Naive thymus-derived CD4-positive, alpha-beta T cell (primary cell): ENCODE results near the gene KIF21B. TPM values are rescaled to one million over a fixed set of nuclear protein-coding genes. Genes with fewer than 3 reads are reported as not detected.

Experiments
- ATAC-seq: fragments of 150-1000 bp; cut with Tn5 transposase; 2 replicates; pipeline ENCODE4 v1.10.0; 2021; ENCODE audit warnings: mild to moderate bottlenecking, moderate library complexity
- CTCF ChIA-PET: fragments of 350-600 bp; sonication (Branson Sonifier 250); formaldehyde crosslinking; loops from one replicate; lab custom pipeline; 2021; ENCODE audit warnings: antibody characterized with exemption; lab: Charles Lee
- POLR2A ChIA-PET: fragments of 350-600 bp; sonication (Branson Sonifier 250); formaldehyde crosslinking; loops from one replicate; lab custom pipeline; 2021; ENCODE audit warnings: antibody characterized with exemption, inconsistent platforms; lab: Charles Lee
- DNase-seq, 9 donors: peaks; one replicate each; pipeline versions ENCODE4 v3.0.0 to v3.0.0-alpha.2; 2020 to 2022; ENCODE audit warnings: mixed read lengths in 1 of 9
- H3K27ac ChIP-seq: one replicate; pipeline ENCODE4 v1.7.0; 2013; ENCODE audit warnings: mild to moderate bottlenecking, low read depth, low read length, moderate library complexity
- H3K27me3 ChIP-seq, 2 donors: one replicate each; pipeline ENCODE4 v1.7.0; 2013; ENCODE audit warnings: low read length in 2 of 2, mild to moderate bottlenecking in 2 of 2, moderate library complexity in 2 of 2; ENCODE audit not compliant: control insufficient read depth in 2 of 2, insufficient read depth in 2 of 2
- H3K36me3 ChIP-seq, 3 experiments: 1 replicate in 2 of 3; 2 replicates in 1 of 3; pipeline ENCODE4 v1.7.0; 2013; ENCODE audit warnings: low read length in 3 of 3, mild to moderate bottlenecking in 3 of 3, moderate library complexity in 1 of 3; ENCODE audit not compliant: insufficient read depth in 3 of 3, control insufficient read depth in 2 of 3
- H3K4me1 ChIP-seq, 2 donors: one replicate each; pipeline ENCODE4 v1.7.0; 2013; ENCODE audit warnings: low read length in 2 of 2, mild to moderate bottlenecking in 2 of 2, moderate library complexity in 1 of 2; ENCODE audit not compliant: control insufficient read depth in 2 of 2, insufficient read depth in 2 of 2
- H3K4me3 ChIP-seq: 2 replicates; pipeline ENCODE4 v1.7.0; 2013; ENCODE audit warnings: mild to moderate bottlenecking, low read length
- H3K9me3 ChIP-seq, 3 experiments: 1 replicate in 2 of 3; 2 replicates in 1 of 3; pipeline ENCODE4 v1.7.0; 2013; ENCODE audit warnings: low read length in 3 of 3; ENCODE audit not compliant: control insufficient read depth in 2 of 3
- H3K27ac Mint-ChIP-seq, 9 donors: one replicate each; pipeline ENCODE4 v1.8.0; 2020 to 2022; ENCODE audit warnings: mixed read lengths in 9 of 9, mild to moderate bottlenecking in 8 of 9, moderate library complexity in 5 of 9, inconsistent platforms in 2 of 9
- H3K27me3 Mint-ChIP-seq, 5 donors: one replicate each; pipeline ENCODE4 v1.8.0; 2021 to 2022; ENCODE audit warnings: mixed read lengths in 5 of 5, mild to moderate bottlenecking in 1 of 5
- H3K36me3 Mint-ChIP-seq, 5 donors: one replicate each; pipeline ENCODE4 v1.8.0; 2020 to 2022; ENCODE audit warnings: mixed read lengths in 5 of 5, mild to moderate bottlenecking in 3 of 5, inconsistent platforms in 1 of 5
- H3K4me1 Mint-ChIP-seq, 7 donors: one replicate each; pipeline ENCODE4 v1.8.0; 2020 to 2022; ENCODE audit warnings: mixed read lengths in 7 of 7, mild to moderate bottlenecking in 3 of 7, inconsistent platforms in 1 of 7
- H3K4me3 Mint-ChIP-seq, 10 donors: one replicate each; pipeline ENCODE4 v1.8.0; 2020 to 2022; ENCODE audit warnings: mild to moderate bottlenecking in 10 of 10, mixed read lengths in 10 of 10, moderate library complexity in 6 of 10, inconsistent platforms in 2 of 10
- H3K9me3 Mint-ChIP-seq, 11 donors: one replicate each; pipeline ENCODE4 v1.8.0; 2020 to 2022; ENCODE audit warnings: mixed read lengths in 11 of 11, mild to moderate bottlenecking in 4 of 11, inconsistent platforms in 1 of 11, moderate library complexity in 1 of 11
- intact Hi-C, 2 donors: fragments of 100-400 bp; cut with micrococcal nuclease; formaldehyde crosslinking; loops; one replicate each; pipeline ENCODE4 v1.15.1; 2023
- polyA plus RNA-seq, 2 donors: library from polyadenylated mRNA; unstranded; fragments of 300-500 nt; fragmentation: Illumina TruSeq; gene quantifications; one replicate each; pipeline ENCODE4 v1.2.3, GENCODE V29; 2021
- total RNA-seq, 6 experiments: library from RNA in 5 of 6; stranded (reverse) in 5 of 6; gene quantifications; 1 replicate in 5 of 6; 2 replicates in 1 of 6; pipeline ENCODE4 v1.2.3 and lab custom pipeline; 2021 to 2026

KIF21B gene
- total and polyA plus RNA-seq, 7 experiments from 2014 or later = 3.0 to 97.6 (median 70.3) TPM

GRCh38 chr1:201050515-201051277 lies 27.2 kb upstream of the KIF21B start:
- Histone ChIP-seq H3K27me3 (no peaks in the 10 kb centered on the region), H3K36me3 (no peaks in the 10 kb centered on the region), H3K27ac (no peak overlapping the region), H3K9me3 (no peaks in the 10 kb centered on the region), H3K4me3 (no peak overlapping the region), H3K4me1 (no peaks in the 10 kb centered on the region)
- Mint-ChIP-seq H3K9me3 (no peaks in the 10 kb centered on the region), H3K36me3 (no peaks in the 10 kb centered on the region), H3K4me3 (no peak overlapping the region), H3K27me3 (peaks cover 0 to 8% (median 0%) of the 10 kb centered on the region in 5 donors), H3K27ac (peak overlapping the region in 1 of 9 donors; percentile 41), H3K4me1 (peaks cover 0 to 4% (median 0%) of the 10 kb centered on the region in 7 donors)
- intact Hi-C loops = no loop called here
- POLR2A ChIA-PET = no interaction called here
- no peak for ATAC-seq
- DNase-seq = no peak
- CTCF ChIA-PET = interaction anchor here (0.8 to 15.4 kb wide), 2 partner anchors 74 to 1851 kb away, joined by 3 to 259 read pairs; no protein-coding TSS in a partner anchor

GRCh38 chr1:201049248-201049831 lies 25.8 kb upstream of the KIF21B start:
- Mint-ChIP-seq H3K27me3 (peaks cover 0 to 16% (median 0%) of the 10 kb centered on the region in 5 donors), H3K4me1 (peaks cover 0 to 4% (median 0%) of the 10 kb centered on the region in 7 donors), H3K36me3 (no peaks in the 10 kb centered on the region), H3K4me3 (no peak overlapping the region), H3K9me3 (no peaks in the 10 kb centered on the region), H3K27ac (no peak overlapping the region)
- H3K36me3 ChIP-seq = no peaks in the 10 kb centered on the region
- H3K9me3 ChIP-seq = no peaks in the 10 kb centered on the region
- no peak overlapping the region for H3K27ac ChIP-seq
- intact Hi-C loops = no loop called here
- POLR2A ChIA-PET = no interaction called here
- no peak for ATAC-seq
- no peaks in the 10 kb centered on the region for H3K27me3 ChIP-seq
- H3K4me3 ChIP-seq = no peak overlapping the region
- CTCF ChIA-PET = interaction anchor here (15.4 kb wide), 1 partner anchor 73 kb away, joined by 259 read pairs; no protein-coding TSS in a partner anchor
- DNase-seq = no peak
- no peaks in the 10 kb centered on the region for H3K4me1 ChIP-seq

- H3K9me3 ChIP-seq = no peaks in the 10 kb centered on the region
- intact Hi-C loops = no loop called here
- CTCF ChIA-PET = interaction anchor here (0.6 to 15.4 kb wide), 3 partner anchors 24 to 1950 kb away, joined by 3 to 259 read pairs (median 3); no protein-coding TSS in a partner anchor
Measured at GRCh38 chr1:201048521-201048920, 25.0 kb upstream of the KIF21B start.

GRCh38 chr1:201044119-201044518 lies 20.6 kb upstream of the KIF21B start:
- Mint-ChIP-seq H3K27me3 (peaks cover 0 to 16% (median 0%) of the 10 kb centered on the region in 5 donors), H3K9me3 (no peaks in the 10 kb centered on the region), H3K4me1 (peaks cover 0 to 5% (median 3%) of the 10 kb centered on the region in 7 donors), H3K36me3 (no peaks in the 10 kb centered on the region), H3K27ac (no peak overlapping the region), H3K4me3 (no peak overlapping the region)
- intact Hi-C loops = loop anchor here in 1 of 2 donors (5.0 kb wide), 1 partner anchor 152 kb away; the partner anchor contains the start of gene INAVA
- Histone ChIP-seq H3K9me3 (no peaks in the 10 kb centered on the region), H3K4me3 (no peak overlapping the region), H3K27ac (no peak overlapping the region), H3K27me3 (no peaks in the 10 kb centered on the region), H3K36me3 (no peaks in the 10 kb centered on the region), H3K4me1 (peaks cover 0 to 3% of the 10 kb centered on the region in 2 donors)
- DNase-seq (no peak), ATAC-seq (no peak)
- ChIA-PET POLR2A (no interaction called here), CTCF (interaction anchor here (0.7 to 15.4 kb wide), 4 partner anchors 18 to 196 kb away, joined by 3 to 259 read pairs (median 4); no protein-coding TSS in a partner anchor)

More at GRCh38 chr1:201048521-201048920, 25.0 kb upstream of the KIF21B start:
- no peak overlapping the region for H3K27ac Mint-ChIP-seq
- no peaks in the 10 kb centered on the region for H3K36me3 Mint-ChIP-seq
- no peak overlapping the region for H3K27ac ChIP-seq
- H3K9me3 Mint-ChIP-seq = no peaks in the 10 kb centered on the region
- H3K4me3 Mint-ChIP-seq = no peak overlapping the region
- no peak overlapping the region for H3K4me3 ChIP-seq
- POLR2A ChIA-PET = no interaction called here
- H3K27me3 Mint-ChIP-seq = peaks cover 0 to 16% (median 0%) of the 10 kb centered on the region in 5 donors
- H3K27me3 ChIP-seq = no peaks in the 10 kb centered on the region
- no peak for ATAC-seq
- H3K36me3 ChIP-seq = no peaks in the 10 kb centered on the region
- DNase-seq = no peak
- peaks cover 0 to 4% (median 0%) of the 10 kb centered on the region in 7 donors for H3K4me1 Mint-ChIP-seq
- H3K4me1 ChIP-seq = no peaks in the 10 kb centered on the region

GRCh38 chr1:201042779-201043461 lies 19.4 kb upstream of the KIF21B start:
- peaks cover 0 to 5% (median 3%) of the 10 kb centered on the region in 7 donors for H3K4me1 Mint-ChIP-seq
- POLR2A ChIA-PET = interaction anchor here (0.6 to 1.0 kb wide), 4 partner anchors 63 to 71 kb away, joined by 3 read pairs; no protein-coding TSS in a partner anchor

GRCh38 chr1:201041011-201041410 lies 17.5 kb upstream of the KIF21B start:
- ATAC-seq (no peak), DNase-seq (no peak)
- ChIA-PET POLR2A (interaction anchor here (1.7 kb wide), 1 partner anchor 21 kb away, joined by 8 read pairs; no protein-coding TSS in a partner anchor), CTCF (interaction anchor here (1.1 to 15.4 kb wide), 3 partner anchors 15 to 64 kb away, joined by 5 to 259 read pairs (median 13); no protein-coding TSS in a partner anchor)
- intact Hi-C loops = loop anchor here in 1 of 2 donors (5.0 kb wide), 1 partner anchor 149 kb away; the partner anchor contains the start of gene INAVA
- Mint-ChIP-seq H3K27ac (no peak overlapping the region), H3K4me3 (no peak overlapping the region), H3K27me3 (peaks cover 0 to 8% (median 0%) of the 10 kb centered on the region in 5 donors), H3K4me1 (peaks cover 0 to 5% (median 3%) of the 10 kb centered on the region in 7 donors), H3K9me3 (no peaks in the 10 kb centered on the region), H3K36me3 (no peaks in the 10 kb centered on the region)
- no peaks in the 10 kb centered on the region for H3K36me3 ChIP-seq
- H3K27ac ChIP-seq = no peak overlapping the region
- no peaks in the 10 kb centered on the region for H3K9me3 ChIP-seq
- H3K4me1 ChIP-seq = peaks cover 0 to 3% of the 10 kb centered on the region in 2 donors
- no peak overlapping the region for H3K4me3 ChIP-seq
- no peaks in the 10 kb centered on the region for H3K27me3 ChIP-seq

More at GRCh38 chr1:201042779-201043461, 19.4 kb upstream of the KIF21B start:
- Histone ChIP-seq H3K9me3 (no peaks in the 10 kb centered on the region), H3K27ac (no peak overlapping the region), H3K36me3 (no peaks in the 10 kb centered on the region), H3K4me3 (no peak overlapping the region), H3K27me3 (no peaks in the 10 kb centered on the region), H3K4me1 (peaks cover 0 to 3% of the 10 kb centered on the region in 2 donors)
- CTCF ChIA-PET = interaction anchor here (0.7 to 15.4 kb wide), 12 partner anchors 9 to 208 kb away, joined by 3 to 259 read pairs (median 5); no protein-coding TSS in a partner anchor
- DNase-seq (peak; percentile 54 to 80 (median 69)), ATAC-seq (peak; percentile 91)
- no peaks in the 10 kb centered on the region for H3K36me3 Mint-ChIP-seq
- peak overlapping the region in 2 of 10 donors; percentile 18 to 35 for H3K4me3 Mint-ChIP-seq
- H3K27ac Mint-ChIP-seq = peak overlapping the region in 4 of 9 donors; percentile 6 to 39 (median 22)
- H3K27me3 Mint-ChIP-seq = peaks cover 0 to 16% (median 0%) of the 10 kb centered on the region in 5 donors
- no peaks in the 10 kb centered on the region for H3K9me3 Mint-ChIP-seq
- intact Hi-C loops = loop anchor here (1.0 to 5.0 kb wide), 10 partner anchors 18 to 422 kb away; partner anchors contain the start of genes INAVA (in 1 of the 2) and KIF21B (in 1 of the 2)
